NCI-H82 (cell line): ENCODE data around the gene HAUS3.
A peak's percentile ranks its signal among the peaks of the same experiment; 100 is the strongest.

Experiments
- DNase-seq: peaks from one replicate; lab custom pipeline; 2025; lab: John Stamatoyannopoulos, UW

HAUS3 gene, protein sequence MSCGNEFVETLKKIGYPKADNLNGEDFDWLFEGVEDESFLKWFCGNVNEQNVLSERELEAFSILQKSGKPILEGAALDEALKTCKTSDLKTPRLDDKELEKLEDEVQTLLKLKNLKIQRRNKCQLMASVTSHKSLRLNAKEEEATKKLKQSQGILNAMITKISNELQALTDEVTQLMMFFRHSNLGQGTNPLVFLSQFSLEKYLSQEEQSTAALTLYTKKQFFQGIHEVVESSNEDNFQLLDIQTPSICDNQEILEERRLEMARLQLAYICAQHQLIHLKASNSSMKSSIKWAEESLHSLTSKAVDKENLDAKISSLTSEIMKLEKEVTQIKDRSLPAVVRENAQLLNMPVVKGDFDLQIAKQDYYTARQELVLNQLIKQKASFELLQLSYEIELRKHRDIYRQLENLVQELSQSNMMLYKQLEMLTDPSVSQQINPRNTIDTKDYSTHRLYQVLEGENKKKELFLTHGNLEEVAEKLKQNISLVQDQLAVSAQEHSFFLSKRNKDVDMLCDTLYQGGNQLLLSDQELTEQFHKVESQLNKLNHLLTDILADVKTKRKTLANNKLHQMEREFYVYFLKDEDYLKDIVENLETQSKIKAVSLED

GRCh38 chr4:2241410-2242353, at the start of gene HAUS3, which contains the start of gene POLN:
Gene HAUS3 (minus strand): TSS chr4:2242121. CDS start chr4:2240946, 1,175 bp downstream.
Gene POLN (minus strand): TSS chr4:2242121. CDS start chr4:2229231, 12,890 bp downstream.
- peak; percentile 96 for DNase-seq

DNA sequence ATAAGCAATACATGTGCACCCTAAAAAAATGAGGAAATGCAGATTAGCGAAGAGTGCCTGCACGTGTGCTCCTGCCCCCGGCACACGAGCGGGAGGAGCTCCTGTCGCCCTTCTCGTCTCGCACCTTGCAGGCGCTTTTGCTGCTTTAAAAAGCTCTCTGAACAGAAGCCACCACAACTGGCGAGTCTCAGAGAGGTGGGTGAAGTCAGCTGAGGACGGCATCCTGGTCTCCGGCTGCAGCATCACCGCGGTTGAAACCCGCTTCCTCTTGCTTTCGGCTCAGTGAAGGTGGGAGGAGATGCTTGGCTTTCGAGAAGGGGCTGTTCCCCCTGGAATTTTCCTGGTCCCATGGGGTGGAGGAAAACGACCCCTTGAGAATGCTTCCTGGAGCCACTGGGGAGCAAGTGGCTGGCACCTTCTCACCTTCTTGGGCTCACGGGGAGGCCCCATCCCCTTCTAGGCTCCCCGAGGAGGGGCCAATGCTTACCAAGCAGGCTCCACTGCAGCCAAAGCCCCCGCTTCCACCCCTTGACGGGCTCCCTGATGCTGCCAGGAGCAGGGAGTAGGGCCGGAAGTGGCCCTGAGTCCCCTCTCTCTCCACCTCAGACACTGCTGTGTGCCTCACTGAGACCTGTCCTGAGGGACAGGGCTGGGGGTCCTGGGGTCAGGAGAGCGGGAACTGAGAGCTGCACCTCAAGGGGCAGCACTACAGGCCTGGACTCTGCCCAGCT, 49.2 kb upstream of the HAUS3 start:
- DNase-seq: no peak

DNA sequence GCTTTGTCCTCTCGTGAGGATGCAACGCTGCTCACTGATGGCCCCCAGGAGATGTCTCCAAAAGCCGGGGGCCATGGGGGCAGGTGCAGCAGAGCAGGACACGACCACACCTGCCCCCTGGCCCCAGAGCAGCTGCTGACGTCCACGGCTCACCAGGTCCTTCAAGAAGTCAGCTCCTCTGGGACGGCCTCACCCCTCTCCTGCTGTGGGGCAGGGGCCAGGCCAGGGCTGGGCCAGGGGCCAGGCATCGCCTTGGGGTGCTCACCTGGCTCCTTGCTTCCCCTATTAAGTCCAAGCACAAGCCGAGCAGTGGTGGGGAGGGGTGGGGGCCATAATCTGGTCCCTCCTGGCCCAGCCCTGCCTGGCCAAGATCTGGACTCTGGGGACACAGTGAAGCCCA, 48.6 kb upstream of the HAUS3 start:
- no peak for DNase-seq

- DNase-seq: no peak
Measured at GRCh38 chr4:2289955-2290333, 48.0 kb upstream of the HAUS3 start.

GRCh38 chr4:2289311-2289954, 47.5 kb upstream of the HAUS3 start:
- DNase-seq: no peak

DNA sequence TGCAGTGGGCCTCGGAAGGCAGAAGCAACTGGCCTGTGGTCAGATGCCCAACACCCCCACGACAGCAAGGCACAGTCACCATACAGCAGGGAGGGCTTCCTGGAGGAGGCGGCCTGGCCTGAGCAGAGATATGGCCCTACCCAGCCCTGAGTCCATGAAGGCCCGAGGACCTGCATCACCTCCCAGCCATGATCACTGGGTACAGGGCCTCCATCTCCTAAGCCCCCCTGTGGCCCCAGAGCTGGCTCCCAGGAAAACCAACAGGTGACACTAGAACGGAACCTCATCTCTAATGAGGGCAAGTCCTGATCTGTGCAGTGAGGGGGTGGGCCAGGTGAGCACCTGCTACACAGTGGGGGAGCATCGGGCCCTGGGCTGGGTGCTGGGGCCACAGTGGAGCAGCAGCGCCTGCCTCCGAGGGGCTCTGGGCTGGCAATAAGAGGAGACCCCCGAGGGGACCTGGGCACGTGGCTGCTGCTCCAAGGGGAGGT, 46.2 kb upstream of the HAUS3 start:
- DNase-seq: no peak

DNA sequence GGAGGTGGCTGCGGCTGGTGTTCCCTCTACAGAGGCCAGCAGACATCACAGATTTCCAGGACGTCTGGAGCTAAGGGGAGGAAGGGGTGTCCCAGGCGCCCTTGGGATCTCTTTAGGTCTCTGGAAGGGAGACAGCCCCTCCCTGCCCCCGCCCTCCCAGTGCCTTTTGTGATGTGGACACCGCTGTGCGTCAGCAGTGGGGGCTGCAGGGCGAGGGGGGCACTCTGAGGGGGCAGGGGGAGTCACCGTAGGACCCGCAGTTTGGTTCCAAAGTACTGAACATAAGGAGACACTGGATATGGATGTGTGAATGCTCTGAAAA, 45.6 kb upstream of the HAUS3 start:
- DNase-seq: no peak

GRCh38 chr4:2286904-2287593, 45.1 kb upstream of the HAUS3 start:
- DNase-seq: peak; percentile 65

GRCh38 chr4:2285613-2286381, 43.9 kb upstream of the HAUS3 start:
- DNase-seq: no peak

DNA sequence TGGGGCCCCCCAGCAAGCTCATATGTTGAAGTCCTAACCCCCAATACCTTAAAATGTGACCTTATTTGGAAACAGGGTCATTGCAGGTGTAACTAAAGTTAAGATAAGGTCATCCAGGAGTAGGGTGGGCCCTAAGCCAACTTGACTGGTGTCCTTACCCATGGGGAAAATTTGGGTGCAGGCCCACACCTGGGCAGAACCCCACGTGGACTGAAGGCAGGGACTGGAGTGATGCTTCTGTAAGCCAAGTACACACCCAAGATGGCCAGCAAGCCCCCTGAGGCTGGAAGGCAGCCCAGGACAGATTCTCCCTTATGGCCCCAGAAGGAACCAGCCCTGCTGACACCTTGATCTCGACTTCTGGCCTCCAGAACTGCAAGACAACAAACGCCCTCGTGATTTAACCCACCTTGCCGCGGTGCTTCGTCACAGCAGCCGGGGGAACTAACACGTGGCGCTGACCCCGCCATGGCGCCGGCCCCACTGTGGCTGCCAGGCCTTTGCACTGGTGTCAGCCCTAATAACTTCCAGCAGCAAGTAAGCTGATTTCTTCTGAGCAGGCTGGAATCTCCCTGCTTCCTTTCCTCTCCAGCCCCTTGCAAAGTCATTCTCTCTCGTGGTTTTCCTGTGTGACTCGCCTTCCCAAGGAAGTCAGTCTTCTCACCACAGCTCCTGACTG, 43.2 kb upstream of the HAUS3 start:
- no peak for DNase-seq

DNA sequence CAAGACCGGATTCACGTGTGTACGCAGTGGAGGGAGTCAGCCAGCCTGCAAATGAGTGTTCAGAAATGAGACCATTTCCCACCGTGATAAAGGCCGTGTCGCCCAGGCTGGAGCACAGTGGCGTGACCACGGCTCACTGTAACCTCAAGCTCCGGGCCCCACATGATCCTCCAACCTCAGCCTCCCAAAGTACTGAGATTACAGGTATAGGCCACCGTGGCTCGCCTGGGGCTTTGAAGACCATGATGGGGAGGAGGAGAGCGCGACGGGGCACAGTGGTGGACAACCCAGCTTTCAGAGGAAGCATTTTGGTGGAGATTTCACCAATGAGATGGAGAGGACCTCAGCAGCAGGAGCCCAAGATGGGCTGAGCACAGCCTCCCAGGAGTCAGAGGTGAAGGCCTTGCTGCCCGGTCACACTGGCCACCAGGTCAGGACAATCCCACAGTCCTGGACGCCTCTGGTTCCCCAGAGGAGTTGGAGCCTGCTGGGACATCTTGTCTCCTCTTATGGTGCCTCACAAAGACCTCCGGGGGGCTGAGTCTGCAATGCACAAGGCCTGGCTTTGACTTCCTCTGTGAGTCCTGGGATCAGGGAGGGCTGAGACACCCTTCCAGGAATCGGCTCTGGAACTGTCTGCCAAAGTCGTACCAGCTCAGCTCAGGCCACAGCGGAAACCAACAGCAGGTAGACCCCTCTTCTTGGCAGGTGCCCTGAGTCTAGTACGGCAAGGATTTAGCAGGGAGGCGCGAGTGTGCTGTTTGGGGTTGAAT, 42.4 kb upstream of the HAUS3 start:
- DNase-seq: no peak

DNA sequence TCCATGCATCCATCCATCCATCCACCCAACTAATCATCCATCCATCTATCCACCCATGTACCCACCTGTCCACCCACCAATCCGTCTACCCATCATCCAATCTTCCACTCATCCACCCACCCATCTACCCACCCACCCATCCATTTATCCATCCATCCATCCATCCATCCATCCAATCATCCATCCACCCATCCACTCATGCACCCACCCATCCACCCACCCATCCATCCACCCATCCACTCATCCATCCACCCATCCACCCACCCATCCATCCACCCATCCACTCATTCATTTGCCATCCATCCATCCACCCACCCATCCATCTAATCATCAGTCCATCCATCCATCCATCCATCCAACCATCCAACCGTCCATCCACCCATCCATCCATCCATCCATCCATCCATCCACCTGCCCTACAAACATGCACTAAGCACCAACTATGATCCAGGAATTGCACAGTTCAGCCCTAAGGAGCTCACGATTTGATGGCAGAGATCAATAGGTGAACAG, 41.3 kb upstream of the HAUS3 start:
- no peak for DNase-seq

- no peak for DNase-seq
Measured at GRCh38 chr4:2281575-2282343, 39.8 kb upstream of the HAUS3 start.

GRCh38 chr4:2280531-2281300, 38.8 kb upstream of the HAUS3 start:
- no peak for DNase-seq

DNA sequence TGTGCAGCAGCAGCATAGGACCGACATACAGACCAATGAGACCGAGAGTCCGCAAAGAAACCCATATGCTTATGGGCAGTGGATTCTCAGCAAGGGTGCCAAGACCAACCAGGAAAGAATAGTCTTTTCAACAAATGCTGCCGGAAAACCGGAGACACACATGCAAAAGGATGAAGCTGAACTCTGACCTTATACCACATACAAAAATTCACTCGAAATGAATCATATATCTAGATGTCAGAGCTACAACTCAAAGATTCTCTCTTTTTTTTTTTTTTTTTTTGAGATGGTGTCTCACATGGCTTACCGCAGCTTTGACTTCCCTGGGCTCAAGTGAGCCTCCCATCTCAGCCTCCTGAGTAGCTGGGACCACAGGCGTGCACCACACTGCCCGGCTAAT, 36.0 kb upstream of the HAUS3 start:
- DNase-seq: no peak

DNA sequence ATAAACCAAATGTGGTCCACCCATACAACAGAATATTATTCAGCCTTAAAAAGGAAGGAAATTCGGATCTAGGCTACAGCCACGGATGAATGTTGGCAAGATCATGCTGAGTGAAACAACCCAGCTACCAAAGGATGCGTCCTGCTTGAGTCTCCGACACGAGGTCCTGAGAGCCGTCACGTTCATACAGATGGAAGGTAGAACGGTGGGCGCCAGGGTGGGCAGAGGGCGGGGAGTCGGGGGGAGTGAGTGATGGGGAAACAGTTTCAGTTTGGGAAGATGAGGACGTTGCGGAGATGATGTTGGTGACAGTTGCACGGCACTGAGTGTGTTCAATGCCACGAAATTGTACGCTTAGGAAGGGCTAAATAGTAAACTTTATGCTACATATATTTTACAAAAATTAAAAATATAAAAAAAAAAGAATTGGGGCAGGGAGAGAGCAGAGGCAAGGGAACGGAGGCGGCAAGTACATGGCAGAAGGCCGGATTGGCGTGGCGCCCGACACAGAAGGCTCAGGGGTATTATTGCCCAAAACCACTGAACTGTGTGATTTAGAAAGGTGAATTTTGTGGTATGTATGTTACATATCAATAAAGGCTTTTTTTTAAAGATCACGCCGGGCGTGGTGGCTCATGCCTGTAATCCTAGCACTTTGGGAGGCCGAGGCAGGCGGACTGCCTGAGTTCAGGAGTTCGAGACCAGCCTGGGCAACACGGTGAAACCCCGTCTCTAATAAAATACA, 34.8 kb upstream of the HAUS3 start:
- DNase-seq: no peak
